GM19463 (cell line): ENCODE measurements around the gene ZNF791.
"Not testable (repeated sequence)": the region's sequence is repeated elsewhere in the genome, so short reads cannot be mapped to it uniquely, and the experiment has no call there.

Experiments used
- ATAC-seq: cut with Tn5 transposase; IDR thresholded peaks from one replicate; pipeline ENCODE4 v1.9.1; 2021; ENCODE audit warnings: mild to moderate bottlenecking, moderate library complexity; ENCODE audit not compliant: unreplicated experiment

Gene ZNF791

DNA sequence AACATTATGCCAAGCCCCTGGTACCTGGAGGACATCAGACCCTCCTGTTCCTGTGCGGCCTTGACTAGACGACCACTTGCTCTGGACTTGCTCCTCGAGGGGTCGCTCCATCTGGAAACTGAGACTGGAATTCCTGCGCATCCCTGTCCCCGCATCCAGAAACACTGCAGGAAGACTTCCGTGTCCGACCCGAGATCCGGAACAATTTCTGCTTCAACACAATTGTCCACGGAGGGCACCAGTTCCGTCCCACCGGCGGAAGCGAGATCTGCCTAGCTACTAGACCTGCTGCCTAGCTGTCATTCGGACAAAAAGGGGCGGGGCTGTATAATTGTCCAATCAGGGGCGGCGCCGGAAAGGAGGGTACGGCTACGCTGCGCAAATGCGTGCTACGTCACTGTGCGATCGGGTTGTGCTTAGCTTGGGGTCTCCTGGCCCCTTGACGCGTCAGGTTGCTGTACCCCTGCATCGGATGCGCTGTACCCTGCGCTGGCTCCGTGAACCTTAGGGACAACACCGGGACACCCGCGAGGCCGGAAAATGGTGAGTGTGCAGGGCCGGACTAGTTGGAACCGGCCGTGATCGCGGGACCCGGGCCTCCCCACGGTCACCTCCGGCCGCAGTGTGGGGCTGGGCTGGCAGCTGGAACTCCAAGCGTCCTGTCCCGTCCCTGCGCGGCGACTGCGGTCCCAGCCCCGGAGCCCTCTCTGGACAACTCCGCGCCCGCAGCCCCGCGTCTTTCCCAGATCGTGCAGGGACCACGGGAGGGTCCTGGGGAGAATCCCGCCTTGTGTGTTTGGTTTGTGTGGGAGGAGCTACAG, at the start of gene ZNF791, which contains the start of gene ZNF490:
Gene ZNF791, plus strand, starts transcription at position 381 of the 821 bp plus-strand sequence. Its CDS starts 160 bp downstream, at position 541.
Gene ZNF490, minus strand, starts transcription at position 274 of the 821 bp plus-strand sequence. Its CDS starts 133 bp downstream, at position 141.
- peak; percentile 79 for ATAC-seq

DNA sequence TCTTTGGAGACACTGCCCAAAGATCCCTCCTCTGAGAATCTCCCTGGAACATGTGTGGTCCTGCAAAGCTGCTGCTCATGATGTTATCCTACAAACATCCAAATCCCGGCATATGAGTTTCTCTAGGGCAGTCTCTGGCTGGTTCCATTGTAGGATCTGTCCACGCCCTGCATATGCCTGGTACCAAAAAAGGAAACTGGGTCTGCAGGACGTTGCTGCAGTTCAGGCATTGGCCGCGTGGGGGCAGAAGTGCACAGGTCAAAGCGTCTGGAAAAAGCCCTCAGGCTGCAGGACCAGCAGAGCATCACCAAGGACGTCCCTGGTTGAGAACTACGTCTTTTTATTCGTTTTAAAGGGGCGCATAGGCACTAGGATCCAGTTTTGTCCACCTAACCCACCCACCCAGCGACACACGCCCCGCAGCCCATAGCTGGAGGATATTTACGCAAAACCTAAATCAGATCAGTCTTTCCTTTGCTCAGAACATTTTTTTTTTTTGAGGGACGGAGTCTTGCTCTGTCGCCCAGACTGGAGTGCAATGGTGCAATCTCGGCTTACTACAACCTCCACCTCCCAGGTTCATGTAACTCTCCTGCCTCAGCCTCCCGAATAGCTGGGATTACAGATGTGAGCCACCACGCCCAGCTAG, 46.6 kb upstream of the ZNF791 start:
- no peak for ATAC-seq

DNA sequence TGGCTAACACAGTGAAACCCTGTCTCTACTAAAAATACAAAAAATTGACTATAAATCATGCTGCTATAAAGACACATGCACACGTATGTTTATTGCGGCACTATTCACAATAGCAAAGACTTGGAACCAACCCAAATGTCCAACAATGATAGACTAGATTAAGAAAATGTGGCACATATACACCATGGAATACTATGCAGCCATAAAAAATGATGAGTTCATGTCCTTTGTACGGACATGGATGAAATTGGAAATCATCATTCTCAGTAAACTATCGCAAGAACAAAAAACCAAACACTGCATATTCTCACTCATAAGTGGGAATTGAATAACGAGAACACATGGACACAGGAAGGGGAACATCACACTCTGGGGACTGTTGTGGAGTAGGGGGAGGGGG, 44.3 kb upstream of the ZNF791 start:
- ATAC-seq, result not testable (repeated sequence)

GRCh38 chr19:12567951-12568350, 42.8 kb upstream of the ZNF791 start:
- ATAC-seq, result no peak

GRCh38 chr19:12574036-12574435, 36.7 kb upstream of the ZNF791 start:
- ATAC-seq, result no peak

DNA sequence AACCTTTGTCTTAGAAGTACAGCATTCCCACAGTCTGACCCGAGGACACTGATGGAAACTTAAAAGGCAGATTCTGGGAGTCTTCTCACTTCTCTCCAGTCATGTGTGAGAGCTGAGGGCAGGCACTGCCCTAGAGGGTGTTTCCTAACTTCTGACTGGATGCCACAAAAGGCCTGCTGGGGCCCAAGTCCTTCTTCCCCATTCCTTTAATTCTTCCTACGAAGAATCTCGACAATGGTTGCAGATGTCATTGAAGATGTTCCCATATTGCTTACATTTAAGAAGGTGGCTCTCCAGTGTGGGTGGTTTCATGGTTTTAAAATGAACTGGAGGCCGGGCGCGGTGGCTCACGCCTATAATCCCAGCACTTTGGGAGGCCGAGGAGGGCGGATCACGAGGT, 32.1 kb upstream of the ZNF791 start:
- no peak for ATAC-seq

- no peak for ATAC-seq
These were observed 30.5 kb upstream of the ZNF791 start for GRCh38 chr19:12580180-12580694.

DNA sequence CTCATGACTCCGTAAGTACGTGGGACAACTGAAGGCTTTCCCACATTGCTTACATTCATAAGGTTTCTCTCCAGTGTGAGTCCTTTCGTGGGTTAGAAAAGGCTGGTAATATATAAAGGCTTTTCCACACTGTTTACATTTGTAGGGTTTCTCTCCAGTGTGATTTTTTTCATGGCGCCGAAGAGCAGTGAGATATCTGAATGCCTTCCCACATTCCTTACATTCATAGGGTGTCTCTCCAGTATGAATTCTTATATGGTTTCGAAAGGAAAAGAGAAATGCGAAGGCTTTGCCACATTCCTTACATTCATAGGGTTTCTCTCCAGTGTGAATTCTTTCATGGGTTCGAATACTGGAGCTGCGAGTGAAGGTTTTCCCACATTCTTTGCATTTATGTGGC, 29.6 kb upstream of the ZNF791 start:
- no peak for ATAC-seq

GRCh38 chr19:12596485-12596884, 14.2 kb upstream of the ZNF791 start:
- no peak for ATAC-seq

DNA sequence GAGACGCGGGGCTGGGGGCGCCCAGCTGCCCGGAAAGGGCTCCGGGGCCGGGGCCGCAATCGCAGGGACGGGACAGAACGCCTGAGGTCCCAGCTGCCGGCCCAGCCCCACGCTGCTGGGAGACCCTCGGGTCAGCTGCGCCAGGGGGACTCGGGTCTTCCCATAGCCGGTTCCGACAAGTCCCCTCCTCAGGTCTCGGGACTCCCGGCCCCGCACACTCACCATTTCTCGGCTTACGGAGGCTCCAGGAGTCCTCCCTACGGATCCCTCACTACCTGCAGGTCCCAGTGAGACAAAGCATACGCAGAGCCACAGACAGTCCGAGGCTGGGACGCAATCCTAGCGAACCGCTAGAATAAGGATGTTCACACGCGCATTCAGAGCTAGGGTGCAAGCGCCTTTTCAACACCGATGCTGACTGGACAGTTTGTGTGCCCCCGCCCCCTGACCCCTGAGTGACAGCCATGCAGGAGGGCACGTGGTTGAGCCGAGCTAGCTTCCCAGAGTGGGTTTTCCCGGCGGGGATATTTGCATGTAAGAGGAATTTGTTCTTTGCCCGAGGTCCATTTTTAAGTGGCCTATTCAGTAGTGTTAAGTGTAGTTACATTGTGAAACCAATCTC, 13.7 kb upstream of the ZNF791 start:
- ATAC-seq, result no peak

DNA sequence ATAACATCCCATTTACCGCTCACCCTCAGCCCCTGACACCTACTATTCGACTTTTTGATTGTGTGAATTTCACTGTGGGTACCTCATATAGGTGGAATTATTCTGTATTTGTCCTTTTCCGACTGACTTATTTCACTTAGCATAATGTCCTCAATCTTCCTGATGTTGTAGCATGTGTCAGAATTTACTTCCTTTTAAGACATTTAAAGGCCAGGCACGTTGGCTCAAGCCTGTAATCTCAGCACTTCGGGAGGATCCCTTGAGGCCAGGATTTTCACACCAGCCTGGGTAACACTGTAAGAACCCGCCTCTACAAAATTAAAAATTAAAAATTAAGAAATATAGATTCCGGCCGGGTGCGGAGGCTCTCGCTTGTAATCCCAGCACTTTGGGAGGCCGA, 13.1 kb upstream of the ZNF791 start:
- no peak for ATAC-seq

DNA sequence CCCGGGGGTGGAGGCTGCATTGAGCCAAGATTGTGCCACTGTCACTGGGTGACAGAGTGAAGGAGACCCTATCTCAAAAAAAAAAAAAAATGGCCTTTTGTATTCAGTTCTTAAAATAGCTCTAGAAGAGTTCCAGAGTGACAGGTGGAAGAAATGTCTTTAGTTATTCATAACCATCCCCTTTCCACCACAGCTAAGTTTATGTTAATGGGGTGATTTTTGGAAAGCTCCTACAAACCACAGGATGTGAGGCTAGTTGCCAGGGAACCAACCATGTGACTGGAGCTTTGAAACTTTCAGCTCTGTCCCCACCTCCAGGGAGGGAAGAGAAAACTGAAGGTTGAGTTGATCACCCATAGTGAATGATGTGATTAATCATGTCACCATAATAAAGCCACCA, 7.0 kb upstream of the ZNF791 start:
- ATAC-seq, result no peak

- ATAC-seq, result no peak
These were observed 3.9 kb upstream of the ZNF791 start for GRCh38 chr19:12606796-12607195.

DNA sequence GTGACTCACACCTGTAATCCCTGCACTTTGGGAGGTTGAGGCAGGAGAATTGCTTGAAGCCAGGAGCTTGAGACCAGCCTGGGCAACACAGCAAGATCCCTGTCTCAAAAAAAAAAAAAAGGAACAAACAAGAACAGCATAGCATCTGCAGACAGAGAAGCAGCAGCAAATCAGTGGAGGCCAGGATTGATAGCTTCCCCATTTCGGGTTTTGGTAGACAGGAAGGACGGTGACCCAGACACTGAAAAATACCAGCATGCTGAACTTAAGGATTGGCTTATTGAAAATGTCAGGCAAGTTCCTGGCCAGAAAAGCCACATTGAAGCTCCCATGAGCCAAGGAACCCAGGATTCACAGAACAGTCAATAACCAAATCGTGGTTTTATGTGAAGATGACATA, 3.1 kb upstream of the ZNF791 start:
- ATAC-seq, result no peak

DNA sequence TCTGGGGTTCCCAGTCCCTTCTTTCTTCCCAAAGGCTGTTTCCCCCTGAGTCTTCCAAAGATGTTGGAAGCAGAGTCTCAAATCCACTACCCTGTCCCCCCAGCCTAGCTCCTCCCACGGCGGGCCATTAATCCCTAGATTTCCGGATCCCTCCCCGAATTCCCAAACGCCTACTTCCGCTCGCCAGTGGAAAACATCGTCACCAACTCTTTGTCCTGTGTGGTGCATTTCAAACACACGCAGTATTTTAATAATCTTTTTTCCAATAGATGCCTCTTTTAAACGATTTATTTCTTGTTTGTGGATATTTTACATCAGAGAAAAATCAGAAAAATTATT, 610 bp downstream of the ZNF791 start:
- ATAC-seq, result no peak

DNA sequence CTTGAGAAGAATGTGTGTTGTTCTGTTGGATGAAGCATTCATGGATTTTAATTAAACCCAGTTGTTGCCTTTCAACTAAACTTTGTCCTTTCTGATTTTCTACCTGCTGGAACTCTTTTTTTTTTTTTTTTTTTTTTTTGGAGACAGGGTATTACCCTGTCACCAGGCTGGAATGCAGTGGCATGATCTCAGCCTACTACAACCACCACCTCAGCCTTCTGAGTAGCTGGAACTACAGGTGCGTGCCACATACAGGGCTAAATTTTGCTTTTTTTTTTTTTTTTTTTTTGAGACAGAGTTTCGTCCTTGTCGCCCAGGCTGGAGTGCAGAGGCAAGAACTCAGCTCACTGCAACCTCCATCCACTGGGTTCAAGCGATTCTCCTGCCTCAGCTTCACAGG, 6.9 kb downstream of the ZNF791 start:
- ATAC-seq, result no peak

- not testable (repeated sequence) for ATAC-seq
These were observed 10.7 kb downstream of the ZNF791 start for GRCh38 chr19:12621253-12622024.

GRCh38 chr19:12623361-12624031, 12.8 kb downstream of the ZNF791 start:
- ATAC-seq, result no peak

GRCh38 chr19:12626958-12627357, 16.2 kb downstream of the ZNF791 start:
- ATAC-seq, result no peak
